GM21390 (cell line): ENCODE measurements around the gene PLCL2.

Experiments
- ATAC-seq: cut with Tn5 transposase; IDR thresholded peaks from one replicate; pipeline ENCODE4 v1.9.1; 2021; ENCODE audit not compliant: unreplicated experiment

Gene PLCL2

DNA sequence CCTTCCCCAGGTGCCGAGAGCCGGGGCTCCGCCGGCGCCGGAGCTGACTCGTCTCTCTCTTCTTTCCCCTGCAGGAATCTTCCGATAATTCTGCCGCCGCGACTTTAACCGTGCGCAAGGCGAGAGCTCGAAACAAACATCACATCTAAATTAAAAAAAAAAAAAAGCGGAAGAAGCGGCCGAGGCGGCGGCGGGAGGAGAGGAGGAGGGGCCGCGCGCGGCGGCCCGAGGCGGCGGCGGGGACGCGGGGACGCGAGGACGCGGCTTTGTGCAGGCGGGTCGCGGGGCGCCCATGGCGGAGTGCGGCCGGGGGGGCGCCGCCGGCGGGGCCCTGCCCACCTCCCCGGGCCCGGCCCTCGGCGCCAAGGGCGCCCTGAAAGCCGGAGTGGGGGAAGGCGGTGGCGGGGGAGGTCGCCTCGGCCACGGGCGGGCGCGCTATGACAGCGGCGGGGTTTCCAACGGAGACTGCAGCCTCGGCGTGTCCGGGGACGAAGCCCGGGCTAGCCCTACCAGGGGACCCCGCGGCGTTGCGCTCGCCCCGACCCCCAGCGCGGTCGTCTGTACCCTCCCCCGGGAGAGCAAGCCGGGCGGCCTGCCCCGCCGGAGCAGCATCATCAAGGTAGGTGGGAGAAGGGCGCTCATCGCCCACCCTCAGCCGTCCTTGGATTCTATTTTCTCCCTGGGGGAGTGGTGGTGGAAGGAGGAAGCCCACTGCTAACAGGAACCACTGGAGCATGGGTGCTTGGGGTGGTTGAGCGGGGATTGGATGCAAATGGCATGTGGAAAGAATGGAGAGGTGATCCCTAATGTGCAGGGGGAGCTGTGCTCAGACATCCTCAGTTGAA, at the start of gene PLCL2:
PLCL2 (plus strand) TSS at position 208 of the 845 bp plus-strand sequence; CDS start at position 293, 85 bp downstream.
- ATAC-seq, result peak; percentile 30

DNA sequence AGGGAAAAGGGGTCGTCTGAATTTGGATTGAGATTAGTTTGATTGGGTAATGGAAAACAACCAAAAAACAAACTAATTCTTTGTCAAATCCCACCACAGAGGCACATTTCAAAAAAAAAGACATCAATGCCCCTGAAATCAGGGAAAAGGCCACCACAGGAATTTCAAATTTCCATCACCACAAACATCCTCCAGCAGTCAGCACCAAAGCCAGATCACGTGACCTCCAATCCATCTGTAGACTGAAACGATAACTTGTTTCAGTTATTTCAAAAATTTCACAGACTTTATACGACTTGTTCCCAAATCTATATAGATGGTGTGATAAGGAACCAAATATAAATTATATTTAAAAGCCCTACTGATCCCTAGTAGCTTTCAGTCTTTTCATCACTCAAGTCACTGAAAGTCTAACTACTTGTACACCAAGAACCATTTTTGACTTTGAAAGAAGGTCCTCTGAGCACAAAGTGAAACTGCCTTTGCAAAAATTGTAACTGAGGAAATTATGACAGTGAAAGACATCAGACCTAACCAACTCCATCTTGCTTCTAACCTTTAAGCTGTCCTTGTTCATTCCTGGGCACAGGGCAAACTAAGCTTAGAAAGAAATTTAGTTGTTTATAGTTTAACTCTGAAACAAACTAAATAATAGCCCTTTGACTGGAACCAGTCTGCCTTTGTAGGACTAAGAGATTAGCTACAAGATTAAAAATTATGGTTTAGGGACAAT, 48.1 kb upstream of the PLCL2 start:
- no peak for ATAC-seq

DNA sequence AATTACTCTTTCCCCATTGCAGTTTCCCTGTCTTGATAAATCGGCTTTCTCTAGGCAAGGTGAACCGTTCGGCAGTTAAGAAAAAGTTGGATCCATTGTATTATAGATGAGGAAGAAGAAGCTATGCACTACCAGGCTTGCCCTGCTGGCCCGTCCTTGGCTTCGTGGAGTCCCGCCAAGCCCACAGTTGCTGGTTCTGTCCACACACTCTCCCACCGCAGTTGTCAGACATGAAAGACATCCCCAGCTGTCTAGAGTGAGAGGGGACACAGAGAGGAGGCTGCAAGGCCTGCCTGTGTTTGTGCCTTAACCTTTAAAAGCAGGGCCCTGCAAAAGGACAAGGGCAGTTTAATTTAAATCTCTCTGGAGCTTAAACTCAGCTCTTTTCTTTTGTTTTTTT, 47.2 kb upstream of the PLCL2 start:
- no peak for ATAC-seq

DNA sequence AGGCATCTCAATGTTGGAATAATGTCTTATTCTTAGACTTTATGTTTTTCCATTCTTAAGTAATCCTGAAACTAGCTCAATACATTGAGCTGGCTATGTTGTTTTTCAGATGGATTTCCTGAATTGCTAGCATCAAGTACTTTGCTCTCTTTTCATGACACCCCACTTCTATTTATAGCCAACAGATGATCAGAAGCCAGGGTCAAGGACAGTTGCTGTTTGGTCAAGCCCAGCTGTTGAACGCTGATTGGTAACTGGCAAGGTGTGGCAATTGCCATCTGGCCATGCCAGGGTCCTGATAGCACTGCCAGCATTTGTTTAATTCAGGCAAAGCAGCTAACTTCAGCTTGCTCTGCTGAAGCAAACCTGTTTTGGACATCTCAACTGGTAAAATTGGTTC, 46.2 kb upstream of the PLCL2 start:
- ATAC-seq, result no peak

DNA sequence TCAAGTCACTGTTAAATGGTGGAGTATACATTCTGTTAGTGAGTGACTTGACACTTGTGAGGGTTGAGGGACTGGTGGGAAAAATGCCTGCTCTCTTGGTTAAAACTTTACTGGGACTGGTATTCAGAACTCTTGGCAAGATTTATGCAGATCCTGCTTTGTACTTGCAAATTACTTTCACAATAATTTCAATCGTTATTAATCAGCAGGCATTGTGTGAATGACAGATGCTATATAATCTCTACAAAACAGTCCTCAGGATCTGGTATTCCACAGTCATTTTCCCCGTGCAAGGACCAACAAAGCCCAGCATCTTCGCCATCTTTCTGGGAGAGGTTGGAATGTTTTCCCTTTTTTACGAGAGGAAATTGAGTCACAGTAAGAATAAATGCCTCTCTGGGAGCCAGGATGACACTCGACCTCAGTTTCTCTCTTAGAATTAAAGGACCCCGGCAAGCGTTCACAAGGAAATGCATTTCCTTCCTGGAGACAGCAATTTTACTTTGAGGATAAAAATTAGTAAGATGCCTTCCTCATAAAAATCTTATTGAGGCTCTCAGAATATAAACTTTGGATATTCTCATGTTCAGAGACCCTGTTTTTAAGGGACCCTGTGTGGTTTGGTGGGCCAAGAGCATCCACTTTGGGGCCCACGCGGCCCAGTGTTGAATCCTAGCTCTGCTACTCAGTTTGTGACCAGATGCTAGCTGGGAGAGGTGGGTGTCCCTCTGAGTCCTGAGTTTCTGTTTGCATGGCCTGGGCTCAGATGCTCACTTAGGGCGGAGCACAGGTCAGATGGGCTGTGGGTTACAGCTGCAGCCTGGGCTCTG, 45.3 kb upstream of the PLCL2 start:
- no peak for ATAC-seq

DNA sequence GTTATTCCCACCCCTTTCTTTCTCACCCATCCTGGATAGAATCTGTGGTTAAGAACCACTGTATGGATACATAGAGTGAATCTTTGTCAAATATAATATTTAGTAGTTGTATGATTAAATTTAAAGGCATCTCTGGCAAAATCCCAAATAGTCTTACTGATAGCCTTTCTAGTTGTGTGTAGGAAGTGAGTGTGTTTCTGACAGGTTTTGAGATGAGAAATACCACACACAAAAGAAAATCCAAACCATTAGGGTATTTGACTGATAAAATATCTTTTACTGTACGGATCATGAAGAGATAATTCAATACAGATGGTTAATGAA, 44.7 kb upstream of the PLCL2 start:
- no peak for ATAC-seq

DNA sequence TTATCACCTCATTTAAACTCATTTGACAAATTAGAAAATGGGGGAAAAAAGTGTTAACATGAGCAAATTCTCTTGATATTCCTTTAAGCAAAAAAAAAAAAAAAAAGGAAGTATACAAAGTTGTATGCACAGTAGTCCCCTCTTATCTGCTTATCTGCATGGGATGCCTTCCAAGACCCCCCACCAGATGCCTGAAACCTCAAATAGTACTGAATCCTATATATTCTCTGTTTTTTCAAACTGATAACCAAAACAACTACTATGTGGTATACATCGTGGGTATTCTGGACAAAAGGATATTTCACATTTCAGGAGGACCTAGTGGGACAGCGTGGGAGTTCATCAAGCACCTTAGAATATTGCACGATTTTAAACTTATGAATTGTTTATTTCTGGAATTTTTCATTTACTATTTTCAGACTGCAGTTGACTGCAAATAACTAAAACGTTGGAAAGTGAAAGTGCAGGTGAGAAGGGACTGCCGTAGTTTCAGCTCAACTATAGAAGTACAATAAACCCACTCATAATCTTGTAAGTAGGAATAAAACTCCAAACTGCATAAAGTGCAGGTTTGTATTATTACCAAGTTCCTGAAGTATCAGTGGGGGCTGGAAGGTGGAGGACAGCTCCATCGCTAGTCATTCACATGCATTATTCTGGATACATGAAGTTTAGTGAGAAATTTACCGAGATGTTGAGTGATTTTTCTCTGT, 43.6 kb upstream of the PLCL2 start:
- no peak for ATAC-seq

DNA sequence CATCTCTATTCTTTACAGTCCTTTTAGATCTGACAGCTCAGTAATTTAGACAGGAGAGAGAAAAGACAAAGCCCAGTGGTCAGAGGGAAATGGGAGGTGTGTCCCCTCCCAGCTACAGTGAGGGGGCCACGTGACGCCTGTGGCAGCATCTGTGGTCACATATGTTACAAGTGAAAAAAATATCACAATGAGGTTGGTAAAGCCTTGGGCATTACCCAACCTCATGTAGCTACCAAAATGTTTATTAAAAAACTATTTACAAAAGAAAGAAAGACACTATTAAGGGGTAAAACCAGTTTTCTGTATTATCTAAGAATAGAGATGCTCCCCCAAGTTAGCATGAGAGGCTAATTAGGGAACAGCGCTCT, 42.9 kb upstream of the PLCL2 start:
- peak; percentile 67 for ATAC-seq

DNA sequence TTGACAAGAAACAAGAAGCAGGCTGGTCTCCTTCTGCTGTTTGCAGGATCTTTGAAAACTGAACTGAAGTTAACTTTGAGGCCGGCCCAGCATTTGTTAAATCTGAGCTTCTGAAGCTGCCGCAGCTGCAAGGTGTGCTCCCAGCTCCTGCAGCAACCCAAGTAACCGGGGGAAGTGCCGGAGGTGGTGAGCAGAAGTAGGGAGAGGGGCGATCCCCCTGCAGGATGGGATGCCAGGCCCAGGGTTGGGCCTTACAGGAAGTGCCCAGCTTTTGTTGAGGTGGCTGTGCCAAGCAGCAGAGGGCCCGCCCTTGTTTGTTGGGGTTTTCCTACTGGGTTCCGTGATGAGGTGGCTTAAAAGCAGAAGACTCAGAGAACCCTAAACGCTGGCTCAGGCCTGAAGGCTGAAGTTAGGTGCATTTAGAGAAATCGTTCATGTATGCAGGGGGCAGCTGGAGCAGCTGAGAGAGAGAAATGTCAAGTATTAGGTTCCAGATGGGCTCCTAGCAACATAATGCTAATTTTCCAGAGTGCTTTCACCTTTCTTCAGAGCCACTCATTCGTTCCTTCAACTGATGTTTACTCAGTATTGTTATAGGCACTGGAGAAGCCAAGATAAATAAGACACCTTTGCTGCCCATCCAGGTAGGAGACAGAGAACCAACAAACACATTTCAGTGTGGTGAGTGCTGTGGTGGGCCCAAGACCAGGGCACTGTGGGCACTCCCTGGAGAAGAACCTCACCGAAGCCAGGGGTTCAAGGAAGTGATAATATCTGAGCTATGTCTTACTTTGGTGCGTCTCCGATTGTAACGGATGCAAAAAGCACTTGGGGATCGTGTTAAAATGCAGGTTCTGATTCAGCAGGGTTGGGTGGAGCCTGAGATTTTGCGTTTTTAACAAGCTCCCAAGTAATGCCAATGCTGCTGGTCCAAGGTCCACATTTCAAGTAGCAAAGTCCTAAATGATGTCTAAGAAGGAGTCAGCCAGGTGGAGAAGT, 42.2 kb upstream of the PLCL2 start:
- ATAC-seq, result peak; percentile 66

DNA sequence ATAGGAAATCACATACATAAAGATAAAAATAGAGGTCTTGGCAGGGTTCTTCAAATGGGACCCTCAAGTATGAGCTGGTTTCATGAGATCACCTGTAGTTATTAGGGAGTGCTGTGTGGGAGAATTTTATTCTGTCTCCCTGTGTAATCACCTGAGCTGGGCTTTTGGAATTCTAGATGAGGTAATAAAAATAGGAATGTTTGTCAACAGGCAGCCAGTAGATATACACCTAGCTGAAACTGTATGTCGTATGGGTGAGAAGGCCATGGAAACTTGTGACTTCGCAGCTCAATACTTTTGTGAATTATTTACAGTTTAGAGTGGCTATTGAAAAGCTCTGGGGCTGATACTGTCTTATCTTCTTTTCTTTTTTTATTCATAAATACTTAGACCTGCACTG, 40.5 kb upstream of the PLCL2 start:
- no peak for ATAC-seq

DNA sequence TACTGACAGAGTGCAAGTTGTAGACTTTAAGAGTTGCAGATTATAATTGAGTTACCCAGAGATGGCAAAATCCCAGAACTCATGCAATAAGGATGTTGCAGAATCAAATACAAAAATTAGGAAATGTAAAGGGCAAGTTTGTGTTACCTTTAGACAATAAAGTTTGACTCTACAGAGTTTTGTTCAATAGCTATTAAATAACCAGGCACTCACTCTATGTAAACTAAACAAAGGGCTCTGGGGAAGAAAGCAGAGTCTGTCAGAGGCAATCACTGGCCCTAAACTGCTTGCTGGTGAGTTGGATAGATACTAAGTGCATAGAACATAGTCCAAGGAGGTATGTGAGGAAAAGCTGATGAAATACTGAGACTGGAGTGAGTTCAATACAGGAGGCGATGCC, 40.0 kb upstream of the PLCL2 start:
- ATAC-seq, result no peak

DNA sequence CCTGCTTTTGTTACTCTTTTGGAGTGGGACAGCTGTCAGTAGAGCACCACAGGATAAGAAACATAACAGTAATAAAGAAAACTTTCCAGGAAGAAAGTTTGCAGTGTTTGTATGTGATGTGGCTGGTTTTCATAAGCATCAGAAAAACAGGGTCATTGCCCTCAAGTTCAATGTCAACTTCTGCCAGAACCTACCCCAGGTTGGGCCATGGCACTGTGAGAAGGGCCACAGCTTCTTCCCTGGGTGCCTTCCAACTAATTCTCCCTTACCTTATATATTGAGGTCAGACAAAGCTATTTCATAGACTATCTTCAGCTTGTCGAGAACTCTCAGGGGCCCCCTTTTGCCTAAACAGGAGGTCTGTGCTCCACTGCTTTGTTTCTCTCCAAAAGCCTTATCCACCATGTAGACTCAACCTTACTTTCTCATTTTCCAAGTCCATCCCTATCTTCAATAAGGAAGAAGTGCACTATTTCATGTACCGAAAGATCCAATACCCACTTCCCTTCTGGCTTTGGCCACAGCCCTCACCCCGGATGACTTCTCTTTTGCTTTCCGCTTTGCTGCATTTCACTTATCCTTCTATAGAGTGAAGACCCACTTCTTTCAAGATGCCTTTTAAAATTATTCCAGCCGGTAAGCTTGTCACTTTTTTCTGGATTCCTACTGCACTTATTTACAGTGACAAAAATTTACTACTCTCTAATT, 38.2 kb upstream of the PLCL2 start:
- no peak for ATAC-seq

DNA sequence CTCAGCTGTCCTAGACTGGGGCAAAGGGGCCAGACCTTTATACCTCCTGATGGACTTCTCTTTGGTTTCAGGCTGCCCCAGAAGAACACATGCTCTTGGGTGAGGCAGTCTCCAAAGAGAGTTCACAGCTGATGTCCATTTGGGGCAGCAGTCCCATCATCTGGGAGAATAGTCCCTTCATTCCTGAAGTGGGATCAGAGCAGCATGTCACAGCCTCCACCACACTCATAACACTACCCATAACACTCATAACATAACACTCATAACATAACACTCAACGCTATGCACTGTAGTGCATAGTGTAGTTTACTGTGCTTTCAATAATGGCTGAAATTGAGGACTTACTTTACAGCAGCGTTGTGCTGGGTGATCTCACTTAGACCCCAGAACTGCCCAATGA, 36.7 kb upstream of the PLCL2 start:
- ATAC-seq, result no peak

DNA sequence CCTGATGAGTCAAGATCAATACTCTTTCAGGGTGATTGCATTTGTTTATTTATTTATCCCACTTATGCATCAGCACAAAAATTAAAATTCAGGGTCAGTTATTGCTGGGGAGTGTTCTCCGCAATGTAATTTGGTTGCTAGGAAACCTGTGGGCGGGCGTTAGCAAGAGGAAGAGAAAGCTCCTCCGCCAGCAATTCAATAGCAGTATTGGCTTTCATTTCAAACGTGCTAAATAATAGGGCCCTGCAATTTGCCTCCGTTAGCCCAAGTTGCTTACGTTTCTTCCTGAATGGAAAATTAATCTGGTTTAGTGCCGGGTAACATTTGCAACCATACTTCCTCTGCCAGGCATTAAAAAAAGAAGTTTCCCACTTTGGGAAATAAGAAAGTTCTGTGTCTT, 35.5 kb upstream of the PLCL2 start:
- ATAC-seq, result peak; percentile 88

DNA sequence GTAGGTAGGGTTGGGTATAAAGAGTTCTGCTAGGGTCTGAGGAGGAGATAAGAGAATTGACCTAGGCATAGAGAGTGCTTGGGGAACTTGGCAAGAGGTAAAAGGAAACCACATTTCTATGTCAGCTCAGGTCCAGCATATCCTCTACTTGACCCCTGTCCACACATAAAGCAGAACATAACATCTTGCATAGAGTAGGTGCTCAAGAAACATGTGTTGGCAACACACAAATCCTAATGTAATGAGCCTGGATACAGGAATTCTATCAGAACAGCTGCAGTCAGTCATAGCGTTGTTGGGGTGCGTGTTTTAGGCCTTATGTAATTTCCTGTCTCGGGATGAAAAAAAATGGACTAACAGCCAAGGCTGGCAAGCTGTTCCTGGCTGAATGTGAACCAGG, 35.0 kb upstream of the PLCL2 start:
- no peak for ATAC-seq

DNA sequence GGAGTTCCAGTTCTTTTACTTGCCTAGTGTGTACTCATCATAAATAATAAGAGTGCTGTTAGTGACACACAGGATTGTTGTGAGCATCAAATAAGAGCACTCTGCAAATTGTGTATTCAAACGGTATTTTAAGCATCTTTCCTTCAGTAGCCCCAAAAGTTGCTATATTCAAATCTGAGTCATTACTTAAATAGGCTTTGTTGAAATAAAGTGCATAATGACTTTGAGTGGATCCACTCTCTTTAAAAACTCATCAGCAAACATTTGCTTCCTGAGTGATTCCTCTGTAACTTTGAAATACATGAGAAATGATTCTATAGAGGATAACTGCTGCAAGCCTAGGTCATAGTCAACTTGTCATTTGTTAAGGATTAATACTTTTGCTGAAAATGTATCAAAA, 29.3 kb upstream of the PLCL2 start:
- no peak for ATAC-seq

DNA sequence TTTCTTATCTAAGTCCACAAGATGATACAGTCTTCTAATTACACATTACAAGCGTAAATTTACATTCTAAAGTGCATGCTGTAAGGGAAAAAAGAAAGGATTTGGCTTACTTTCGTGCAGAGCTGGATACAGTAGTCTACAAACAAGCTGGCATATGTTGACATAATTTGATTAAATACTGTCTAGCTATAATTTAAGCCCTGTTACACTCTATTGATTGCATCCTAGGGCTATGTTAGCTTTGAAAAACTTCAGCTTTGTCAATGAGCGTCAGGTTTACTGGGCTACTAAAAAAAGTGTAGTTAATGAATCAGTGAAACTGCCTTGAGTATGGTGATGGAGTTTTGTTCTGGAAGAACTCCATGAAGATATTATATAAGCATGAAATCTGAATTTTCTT, 24.5 kb upstream of the PLCL2 start:
- no peak for ATAC-seq

DNA sequence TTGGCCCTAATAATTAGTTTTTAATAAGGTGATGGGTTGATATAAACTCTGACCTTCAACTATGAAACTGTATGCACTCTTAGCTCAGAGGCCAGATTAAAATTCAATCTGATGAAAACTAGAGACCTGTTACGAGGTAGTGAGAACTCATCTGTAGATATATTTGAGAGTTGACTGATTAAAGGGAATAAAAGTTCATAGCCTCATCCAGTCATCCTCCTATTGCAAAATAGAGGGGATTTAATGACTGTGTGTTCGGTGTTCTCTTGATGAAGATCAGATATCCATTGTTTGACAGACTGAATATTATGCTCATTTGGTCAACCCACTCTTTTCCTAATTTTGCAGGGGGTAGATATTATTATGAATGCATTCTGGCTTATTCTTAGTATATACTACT, 23.3 kb upstream of the PLCL2 start:
- ATAC-seq, result no peak

DNA sequence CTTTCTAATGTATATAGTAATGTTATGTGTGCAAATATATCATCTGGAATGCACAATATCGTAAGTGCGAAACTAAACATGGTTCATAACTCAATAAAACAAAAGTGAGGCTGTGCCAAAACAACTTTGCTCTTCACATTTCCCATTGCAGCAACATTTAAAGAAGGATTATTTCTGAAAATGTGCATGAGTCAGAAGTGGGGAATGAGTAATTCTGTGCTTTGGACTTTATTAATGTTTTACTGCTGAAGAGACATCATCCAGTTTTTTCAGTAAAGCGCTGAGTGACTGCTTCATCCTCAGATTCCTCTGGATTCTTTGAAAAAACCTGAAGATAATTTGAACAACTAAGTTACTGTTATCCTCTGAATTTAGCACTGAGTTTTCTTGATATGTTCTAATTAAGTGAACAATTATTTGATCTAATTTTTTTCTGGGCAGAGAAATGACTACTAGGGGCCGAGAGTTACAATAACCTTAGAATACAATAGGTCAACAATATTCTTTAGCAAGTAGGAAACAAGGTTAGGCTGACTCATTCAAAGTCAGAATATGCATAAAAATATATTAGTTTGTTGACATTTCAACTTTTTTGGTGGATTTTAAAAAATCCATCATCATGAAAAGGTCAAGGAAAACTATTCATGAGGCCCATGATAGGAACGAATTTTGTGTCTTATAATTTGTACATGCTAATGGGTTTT, 20.0 kb upstream of the PLCL2 start:
- no peak for ATAC-seq
